GM15510 (cell line): ENCODE measurements around the gene TTI1.

Experiments used
- POLR2A ChIP-seq: IDR thresholded peaks from 3 replicates; pipeline ENCODE4 v1.6.1; 2011; ENCODE audit warnings: borderline replicate concordance; ENCODE audit not compliant: insufficient read length; ENCODE audit errors: extremely low read depth

The TTI1 gene

DNA sequence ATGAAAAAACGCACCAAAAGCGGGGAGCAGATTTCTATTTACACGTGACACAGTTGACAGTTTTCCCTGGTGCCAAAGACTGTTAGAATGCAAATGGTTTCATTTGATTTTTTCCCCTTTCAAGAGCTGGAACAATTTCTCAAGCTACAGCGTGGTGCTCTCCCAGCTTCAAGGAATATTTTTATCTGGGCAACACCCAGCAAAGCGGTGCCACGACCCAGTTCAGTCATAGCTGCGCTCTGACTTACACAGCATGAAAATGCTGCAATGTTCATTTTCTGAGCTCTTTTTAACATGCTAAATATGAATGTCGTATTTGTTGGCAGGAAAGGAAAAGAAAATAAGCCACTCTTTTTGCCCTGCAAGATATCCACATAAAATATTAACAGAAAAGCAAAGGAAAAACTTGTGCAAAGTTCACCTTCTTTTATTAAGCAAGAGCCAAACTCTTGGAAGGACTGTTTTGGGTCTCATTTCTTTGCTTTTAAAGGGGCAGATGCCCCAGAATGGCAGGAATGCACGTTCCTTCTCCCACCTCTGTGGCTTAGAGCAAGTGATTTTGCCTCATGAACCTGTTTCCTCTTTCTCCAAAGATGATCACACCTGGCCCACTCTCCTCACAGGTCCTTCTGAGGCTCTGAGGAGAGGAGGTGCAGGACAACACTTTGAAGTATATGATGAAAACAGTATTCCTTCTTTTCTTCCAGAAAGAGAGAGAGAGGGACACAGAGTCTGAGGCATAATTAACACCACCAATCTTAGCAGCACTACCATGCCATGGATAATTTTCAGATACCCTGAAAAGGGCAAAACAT, 47.0 kb downstream of the TTI1 start:
- TF ChIP-seq POLR2A, result no peak

DNA sequence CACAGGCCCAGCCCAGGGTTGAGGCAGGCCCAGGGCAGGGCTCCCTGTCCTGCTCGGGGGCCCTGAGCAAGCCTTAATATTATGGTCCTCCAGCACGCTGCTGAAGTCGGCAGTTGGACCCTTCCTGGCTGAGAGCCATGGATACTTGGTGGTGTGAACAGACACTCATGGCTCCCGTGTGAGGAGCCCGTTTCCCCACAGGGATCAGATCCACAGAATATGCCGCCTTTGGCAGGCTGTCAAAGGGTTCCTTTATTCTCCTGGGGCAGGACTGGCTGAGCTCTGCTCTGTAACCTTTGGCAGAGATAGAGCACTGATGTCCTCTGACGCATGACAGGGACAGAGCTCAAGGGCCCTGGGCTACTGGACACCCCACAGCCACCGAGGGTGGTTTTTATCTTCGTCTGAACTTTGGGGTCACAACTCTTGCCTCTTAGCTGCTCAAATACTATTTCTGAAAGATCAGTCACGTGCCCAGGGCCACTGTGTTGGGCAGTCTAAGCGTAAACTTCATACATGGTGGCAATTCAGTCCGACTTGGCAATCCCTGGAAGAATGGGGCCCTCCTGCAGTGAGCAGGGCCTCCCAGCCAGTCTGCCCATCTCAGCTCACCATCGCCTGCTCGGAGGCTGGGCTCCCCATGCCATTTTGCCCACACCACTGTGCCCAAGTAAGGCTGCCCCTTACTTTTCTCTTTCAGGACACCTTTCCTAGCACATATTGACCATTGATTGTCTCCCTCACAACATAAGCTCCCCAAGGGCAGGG, 49.1 kb downstream of the TTI1 start:
- no peak for TF ChIP-seq POLR2A

DNA sequence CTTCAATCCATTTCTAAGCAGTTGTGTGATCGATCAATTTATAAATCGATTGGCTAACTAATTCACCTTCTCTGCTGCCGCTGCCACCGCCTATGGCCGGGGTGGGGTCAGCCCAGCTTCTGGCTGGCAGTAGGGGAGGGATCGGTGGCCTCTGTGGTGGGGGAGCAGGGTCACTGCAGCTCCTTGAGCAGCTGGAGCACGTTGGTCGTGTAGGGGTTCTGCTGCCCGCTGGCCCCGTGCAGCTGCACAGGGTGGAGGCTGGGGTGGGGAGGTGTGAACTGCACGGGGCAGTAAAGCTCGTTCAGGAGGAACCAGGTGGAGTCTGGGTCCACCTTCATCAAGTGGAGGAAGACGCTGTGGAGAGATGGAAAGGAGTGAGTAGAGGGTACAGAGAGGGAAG, 50.0 kb downstream of the TTI1 start:
- no peak for TF ChIP-seq POLR2A

DNA sequence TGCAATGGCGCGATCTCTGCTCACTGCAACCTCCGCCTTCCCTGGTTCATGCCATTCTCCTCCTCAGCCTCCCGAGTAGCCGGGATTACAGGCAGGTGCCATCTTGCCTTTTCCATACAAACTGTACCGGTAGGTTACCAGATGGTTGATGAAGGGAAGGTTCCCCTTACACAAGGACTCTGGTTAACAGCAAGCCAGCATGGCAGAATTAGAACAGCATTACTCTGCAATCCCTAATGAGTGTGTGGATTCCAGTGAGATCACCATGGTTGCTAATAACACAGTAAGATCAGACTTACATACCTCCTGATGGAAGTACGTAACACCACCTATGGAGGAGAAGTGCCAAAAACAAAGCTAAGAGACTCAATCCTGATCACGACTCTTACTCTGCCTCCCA, 51.7 kb downstream of the TTI1 start:
- no peak for TF ChIP-seq POLR2A

DNA sequence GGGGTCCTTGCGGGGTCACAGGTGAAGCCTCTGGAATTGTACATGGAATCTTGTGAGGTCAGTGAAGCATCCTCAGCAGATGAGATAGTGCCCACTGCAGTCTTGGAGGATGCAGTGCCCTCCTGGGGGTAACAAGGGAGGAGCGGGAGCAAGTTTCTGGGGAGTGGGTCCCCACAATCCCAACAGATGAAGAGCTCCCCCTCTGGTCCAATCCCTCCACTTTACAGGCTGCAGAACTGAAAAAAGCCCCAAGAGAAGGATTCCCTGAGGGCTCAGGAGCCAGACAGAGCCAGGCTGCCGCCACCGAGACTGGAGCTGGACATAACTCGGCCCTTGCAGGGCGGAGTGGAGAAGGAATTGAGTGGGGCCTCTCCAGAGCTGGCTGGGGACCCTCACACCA, 52.4 kb downstream of the TTI1 start:
- TF ChIP-seq POLR2A, result no peak

GRCh38 chr20:37980383-37980782, 52.9 kb downstream of the TTI1 start:
- no peak for TF ChIP-seq POLR2A

- TF ChIP-seq POLR2A, result no peak
Measured at GRCh38 chr20:37979021-37979985, 54.0 kb downstream of the TTI1 start.

DNA sequence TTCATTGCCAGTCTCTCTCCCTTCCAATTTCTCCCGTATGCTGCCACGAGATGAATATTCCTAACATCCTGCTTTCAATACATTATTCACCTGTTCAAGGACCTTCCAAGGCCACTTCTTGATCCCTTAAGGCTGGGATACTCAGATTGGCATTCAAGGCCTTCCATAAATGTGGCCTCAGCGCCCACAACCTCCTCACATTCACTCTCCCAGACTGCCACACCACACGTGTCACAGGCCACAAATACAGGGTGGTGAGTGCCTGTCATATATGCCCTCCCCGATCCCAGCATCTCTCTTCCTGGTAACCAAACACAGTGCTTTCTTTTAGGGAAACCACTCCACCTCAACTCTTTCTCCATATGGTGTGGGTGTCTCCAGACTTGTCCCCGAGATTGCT, 55.5 kb downstream of the TTI1 start:
- TF ChIP-seq POLR2A, result no peak

DNA sequence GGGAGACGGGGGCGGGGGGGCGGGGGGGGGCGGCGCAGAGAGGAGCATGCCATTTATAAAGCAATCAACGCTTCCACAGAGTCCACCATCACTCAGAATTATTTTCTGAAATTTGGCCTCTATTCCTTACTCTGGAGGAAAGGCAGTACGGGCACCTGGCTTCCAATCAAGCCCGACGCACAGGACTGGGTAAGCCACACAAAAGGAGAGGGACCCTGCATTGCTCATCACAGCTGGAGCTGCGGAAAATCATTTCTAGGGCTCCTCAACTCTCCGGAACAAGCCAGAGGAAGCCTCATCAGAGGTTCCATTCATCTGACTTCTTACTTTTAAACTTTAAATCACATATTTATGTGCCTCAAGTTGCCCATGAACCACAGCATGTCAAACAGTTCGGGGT, 55.9 kb downstream of the TTI1 start:
- no peak for TF ChIP-seq POLR2A

GRCh38 chr20:37976887-37977286, 56.4 kb downstream of the TTI1 start:
- no peak for TF ChIP-seq POLR2A

DNA sequence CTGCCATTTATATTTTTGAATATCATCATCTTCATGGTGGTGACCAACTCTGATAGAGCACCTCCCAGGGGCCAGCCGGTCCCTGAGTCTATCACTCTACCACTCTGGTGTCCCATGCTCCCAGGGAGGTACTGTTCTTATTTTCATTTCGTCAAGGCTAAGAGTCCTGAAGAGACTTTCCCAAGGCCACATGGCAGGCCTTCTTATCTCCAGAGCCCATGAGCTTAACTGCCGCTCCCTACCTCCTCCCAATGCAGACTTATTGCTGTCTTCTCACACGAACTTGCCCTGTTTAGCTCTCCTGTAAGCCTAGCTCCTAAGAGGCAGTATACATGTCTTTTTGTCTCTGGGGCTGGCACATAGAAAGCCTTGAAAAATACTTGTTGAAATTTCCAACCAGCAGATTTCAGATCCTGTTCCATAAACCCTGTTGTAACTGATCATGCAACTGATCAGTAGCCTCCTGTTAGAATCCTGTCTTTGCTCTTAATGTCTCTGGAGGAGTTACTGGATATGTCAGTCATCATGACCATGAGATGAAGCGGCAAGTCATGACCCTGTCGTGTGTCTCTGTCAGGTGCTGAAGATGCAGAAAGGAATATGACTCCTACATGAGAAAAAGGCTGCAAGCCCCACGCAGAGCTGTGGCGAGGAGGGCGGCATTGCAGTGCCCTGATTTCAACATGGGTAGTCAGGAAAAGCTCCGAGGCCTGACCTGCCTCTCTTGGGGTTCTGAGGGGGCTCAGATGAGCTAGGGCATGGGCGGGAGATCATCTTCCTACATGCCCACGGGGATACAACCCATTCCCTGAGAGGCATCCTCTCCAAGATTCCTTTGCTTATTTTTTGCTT, 60.0 kb downstream of the TTI1 start:
- TF ChIP-seq POLR2A, result no peak

DNA sequence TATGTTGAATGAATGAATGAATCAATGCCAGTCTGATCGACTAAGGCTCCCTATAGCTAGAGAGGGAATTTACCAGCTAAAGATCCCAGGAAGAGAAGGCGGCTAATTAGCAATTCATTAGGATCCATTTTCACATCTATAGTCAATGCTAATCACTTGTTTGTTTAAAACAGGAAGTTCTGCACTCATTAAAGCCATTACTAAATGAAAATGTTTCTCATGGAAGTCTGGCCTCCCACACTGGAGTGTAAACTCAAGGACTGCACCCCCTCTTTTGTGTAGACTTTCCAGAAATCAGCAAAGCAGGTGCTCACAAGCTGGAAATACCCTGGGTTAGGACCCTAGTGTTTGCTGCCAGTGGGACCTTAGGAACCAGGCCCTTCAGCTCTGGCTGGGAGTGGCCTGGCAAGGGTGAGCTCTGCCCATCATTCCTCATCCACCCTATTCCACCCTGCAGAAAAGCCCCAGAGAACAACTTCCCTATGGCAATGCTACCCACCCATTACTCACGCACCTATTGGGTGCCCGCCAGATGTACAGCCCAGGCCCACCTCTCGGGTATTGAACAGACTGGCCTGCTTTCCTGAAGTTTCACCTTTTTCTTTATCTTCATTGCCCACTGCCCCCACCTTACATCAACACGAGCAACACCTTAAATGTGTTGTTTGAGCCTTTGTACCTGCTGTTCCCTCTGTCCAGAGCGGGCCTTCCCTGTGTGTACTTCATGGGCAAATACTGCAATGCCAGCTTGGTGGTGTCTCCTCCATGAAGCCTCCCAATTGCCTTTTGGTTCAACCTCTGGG, 60.8 kb downstream of the TTI1 start:
- TF ChIP-seq POLR2A, result no peak

GRCh38 chr20:37971561-37972127, 61.6 kb downstream of the TTI1 start:
- TF ChIP-seq POLR2A, result no peak
